Skeletal muscle cell (primary cell): ENCODE results near the gene FASN.

ENCODE experiments used
- DNase-seq: peaks from one replicate; pipeline ENCODE4 v3.0.0-alpha.2; 2010; ENCODE audit warnings: low read depth
- H3K4me3 ChIP-seq: 2 replicates; pipeline ENCODE4 v1.5.1; 2011; ENCODE audit warnings: low read depth, mild to moderate bottlenecking, control low read depth, low read length, moderate library complexity

FASN gene

GRCh38 chr17:82118815-82119380, 20.9 kb upstream of the FASN start:
- no peak overlapping the region for H3K4me3 ChIP-seq
- DNase-seq = no peak

DNA sequence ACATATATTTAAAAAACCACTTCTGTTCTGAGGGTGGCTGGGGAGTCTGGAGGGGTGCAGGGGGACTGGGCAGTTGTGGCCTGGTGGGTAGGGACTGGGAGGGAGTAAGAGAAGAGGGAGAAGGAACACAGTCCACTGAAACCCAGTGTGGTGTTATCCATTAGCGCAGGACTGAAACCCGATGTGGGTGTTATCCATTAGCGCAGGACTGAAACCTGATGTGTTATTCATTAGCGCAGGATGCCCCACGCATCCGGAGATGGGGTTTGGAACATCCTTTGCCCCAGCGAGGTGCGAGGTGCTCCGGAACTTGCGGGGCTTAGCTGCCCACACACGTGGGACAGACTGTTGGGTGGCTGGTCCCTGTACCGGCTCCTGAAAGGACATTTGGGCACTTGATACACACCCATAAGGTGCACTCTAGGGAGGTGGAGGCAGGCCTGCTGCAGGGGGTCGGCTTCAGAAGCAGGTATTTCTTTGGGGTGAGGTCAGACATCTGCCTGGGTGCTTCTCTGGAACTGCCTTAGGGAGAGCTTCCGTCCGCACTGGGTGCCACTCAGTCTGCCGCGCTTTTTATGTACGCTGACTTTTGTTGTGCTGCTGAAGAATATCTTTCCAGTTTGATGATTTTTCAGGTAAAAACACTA, 20.3 kb upstream of the FASN start:
- no peak for DNase-seq
- no peak overlapping the region for H3K4me3 ChIP-seq

GRCh38 chr17:82117139-82118090, 19.4 kb upstream of the FASN start:
- DNase-seq = no peak
- H3K4me3 ChIP-seq = no peak overlapping the region

- H3K4me3 ChIP-seq = no peak overlapping the region
- no peak for DNase-seq
Observed at GRCh38 chr17:82116246-82116645, 18.2 kb upstream of the FASN start.

- no peak for DNase-seq
- H3K4me3 ChIP-seq = no peak overlapping the region
Observed at GRCh38 chr17:82114872-82115271, 16.8 kb upstream of the FASN start.

- no peak for DNase-seq
Observed at GRCh38 chr17:82114447-82114846, 16.4 kb upstream of the FASN start.

DNA sequence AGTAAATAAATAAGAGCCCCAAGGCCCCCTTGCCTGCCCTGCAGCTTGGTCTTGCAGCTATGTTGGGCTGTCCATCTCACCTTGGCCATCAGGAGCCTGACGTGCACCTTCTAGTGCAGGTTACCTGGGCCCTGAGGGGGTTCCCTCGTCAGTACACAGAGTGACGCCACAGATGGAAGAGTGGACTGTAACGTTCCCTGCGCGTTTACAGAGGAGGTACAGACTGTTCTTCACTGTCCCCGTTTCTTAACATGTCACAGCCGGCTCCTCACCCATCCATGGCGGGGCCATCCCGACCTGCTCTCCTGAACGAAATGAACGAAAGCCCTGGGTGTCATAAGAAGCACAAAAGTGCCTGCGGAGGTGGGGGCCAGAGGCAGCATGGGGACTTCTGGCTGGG, 15.9 kb upstream of the FASN start:
- no peak overlapping the region for H3K4me3 ChIP-seq

More at GRCh38 chr17:82114447-82114846, 16.4 kb upstream of the FASN start:
- no peak overlapping the region for H3K4me3 ChIP-seq

GRCh38 chr17:82113422-82113821, 15.4 kb upstream of the FASN start:
- H3K4me3 ChIP-seq = no peak overlapping the region
- no peak for DNase-seq

More for the DNA sequence above, 15.9 kb upstream of the FASN start:
- no peak for DNase-seq

GRCh38 chr17:82112914-82113311, 14.9 kb upstream of the FASN start:
- H3K4me3 ChIP-seq = no peak overlapping the region
- no peak for DNase-seq

- no peak overlapping the region for H3K4me3 ChIP-seq
- DNase-seq = no peak
Observed at GRCh38 chr17:82112181-82112913, 14.3 kb upstream of the FASN start.

GRCh38 chr17:82110298-82110697, 12.3 kb upstream of the FASN start:
- no peak for DNase-seq
- H3K4me3 ChIP-seq = no peak overlapping the region

GRCh38 chr17:82108961-82109475, 11.0 kb upstream of the FASN start:
- DNase-seq = no peak
- no peak overlapping the region for H3K4me3 ChIP-seq

DNA sequence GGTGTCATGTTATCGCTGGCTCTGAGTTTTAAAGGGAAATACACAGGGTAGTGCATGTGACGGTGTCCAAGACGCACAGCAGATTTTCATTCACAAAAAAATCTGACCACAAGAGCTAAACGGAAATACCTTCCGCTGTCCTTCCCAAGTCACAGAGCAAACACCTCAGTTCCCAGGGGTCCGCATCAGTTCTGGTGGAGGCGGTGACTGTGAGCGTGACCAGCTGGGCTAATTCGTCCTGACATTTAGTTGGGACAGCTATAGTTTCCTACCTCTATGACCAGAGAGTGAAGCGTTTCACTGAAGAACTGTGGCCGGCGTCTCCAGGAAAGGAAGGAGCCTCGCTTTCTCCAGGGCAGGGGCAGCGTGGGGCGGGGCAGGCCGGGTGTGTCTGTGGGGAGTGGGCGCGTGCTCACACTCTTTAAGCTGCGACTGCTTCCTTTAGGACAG, 10.5 kb upstream of the FASN start:
- no peak overlapping the region for H3K4me3 ChIP-seq
- DNase-seq = no peak

- H3K4me3 ChIP-seq = no peak overlapping the region
- DNase-seq = no peak
Observed at GRCh38 chr17:82108038-82108437, 10.0 kb upstream of the FASN start.

- no peak overlapping the region for H3K4me3 ChIP-seq
Observed at GRCh38 chr17:82107341-82107860, 9.4 kb upstream of the FASN start.

GRCh38 chr17:82106688-82107305, 8.8 kb upstream of the FASN start:
- no peak for DNase-seq
- no peak overlapping the region for H3K4me3 ChIP-seq

More at GRCh38 chr17:82107341-82107860, 9.4 kb upstream of the FASN start:
- DNase-seq = no peak

DNA sequence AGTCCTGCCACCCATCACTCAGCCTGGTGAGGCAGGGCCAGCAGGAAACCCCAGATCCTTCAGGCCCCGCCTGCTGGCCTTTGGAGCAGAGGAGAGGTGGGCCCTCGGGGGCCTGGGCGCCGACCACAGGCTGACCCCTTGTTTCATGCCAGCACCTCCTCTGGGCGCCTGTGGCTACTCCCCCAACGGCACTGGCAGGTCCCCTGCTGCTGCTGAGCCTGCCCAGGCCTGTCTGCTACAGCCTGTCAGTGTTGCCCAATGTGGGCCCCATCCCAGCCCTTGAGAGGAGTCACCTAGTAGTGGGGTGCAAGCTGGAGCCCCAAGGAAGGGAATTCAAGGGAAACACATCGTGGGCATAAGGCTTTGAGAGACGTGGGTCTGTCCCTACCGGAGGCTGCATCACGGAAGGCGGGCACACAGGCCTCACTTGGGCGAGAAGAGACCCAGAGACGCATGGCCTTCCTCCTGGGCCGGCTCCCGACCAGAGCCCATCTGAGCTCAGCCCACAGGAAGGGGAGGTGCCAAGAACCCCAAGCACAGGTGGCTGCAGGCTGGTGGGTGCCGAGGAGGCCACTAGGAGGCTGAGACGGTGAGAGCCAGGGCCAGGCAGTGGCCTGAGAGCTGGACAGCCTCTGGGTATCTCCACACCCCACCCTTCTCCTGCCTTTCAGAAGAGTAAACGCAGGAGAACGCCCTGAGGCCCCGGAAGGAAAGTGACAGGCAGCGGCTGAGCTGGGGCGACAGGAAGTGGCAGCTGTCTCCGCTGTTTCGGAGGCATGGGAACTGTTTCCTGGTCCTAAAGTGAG, 8.0 kb upstream of the FASN start:
- H3K4me3 ChIP-seq = no peak overlapping the region

GRCh38 chr17:82105417-82105881, 7.4 kb upstream of the FASN start:
- no peak for DNase-seq
- H3K4me3 ChIP-seq = no peak overlapping the region

More for the DNA sequence above, 8.0 kb upstream of the FASN start:
- no peak for DNase-seq
